Kidney capillary endothelial cell (primary cell): ENCODE measurements around the gene TBC1D14.

ENCODE experiments used
- DNase-seq: peaks from one replicate; pipeline ENCODE4 v3.0.0-alpha.2; 2018; ENCODE audit warnings: low spot score

TBC1D14 gene

GRCh38 chr4:6909113-6909969 is at the start of gene TBC1D14:
Gene TBC1D14, plus strand, starts transcription at chr4:6909826. Its CDS starts 13,564 bp downstream, at chr4:6923390.
- peak; percentile 61 for DNase-seq

GRCh38 chr4:6868386-6868785 is 41.2 kb upstream of the TBC1D14 start:
- DNase-seq: no peak

- no peak for DNase-seq
These were observed 39.7 kb upstream of the TBC1D14 start for GRCh38 chr4:6869944-6870343.

- no peak for DNase-seq
These were observed 36.3 kb upstream of the TBC1D14 start for GRCh38 chr4:6873291-6873690.

- DNase-seq: peak; percentile 38
These were observed 35.7 kb upstream of the TBC1D14 start for GRCh38 chr4:6873792-6874461.

GRCh38 chr4:6874981-6875380 is 34.6 kb upstream of the TBC1D14 start:
- DNase-seq: no peak

- DNase-seq: no peak
These were observed 34.2 kb upstream of the TBC1D14 start for GRCh38 chr4:6875431-6875831.

GRCh38 chr4:6876440-6876839 is 33.2 kb upstream of the TBC1D14 start:
- no peak for DNase-seq

GRCh38 chr4:6877067-6877466 is 32.6 kb upstream of the TBC1D14 start:
- no peak for DNase-seq

GRCh38 chr4:6878451-6879059 is 31.1 kb upstream of the TBC1D14 start:
- no peak for DNase-seq

- no peak for DNase-seq
These were observed 28.9 kb upstream of the TBC1D14 start for GRCh38 chr4:6880691-6881090.

- DNase-seq: no peak
These were observed 27.7 kb upstream of the TBC1D14 start for GRCh38 chr4:6881908-6882307.

GRCh38 chr4:6884341-6884870 is 25.2 kb upstream of the TBC1D14 start:
- no peak for DNase-seq

GRCh38 chr4:6885953-6886557 is 23.6 kb upstream of the TBC1D14 start:
- no peak for DNase-seq

GRCh38 chr4:6886886-6887285 is 22.7 kb upstream of the TBC1D14 start:
- no peak for DNase-seq

GRCh38 chr4:6887591-6888371 is 21.8 kb upstream of the TBC1D14 start:
- no peak for DNase-seq

- DNase-seq: no peak
These were observed 21.0 kb upstream of the TBC1D14 start for GRCh38 chr4:6888506-6889071.

- no peak for DNase-seq
These were observed 20.4 kb upstream of the TBC1D14 start for GRCh38 chr4:6889101-6889735.

GRCh38 chr4:6889736-6890324 is 19.8 kb upstream of the TBC1D14 start:
- no peak for DNase-seq

- no peak for DNase-seq
These were observed 19.3 kb upstream of the TBC1D14 start for GRCh38 chr4:6890358-6890757.
